Astrocyte of the cerebellum (primary cell): ENCODE measurements around the gene RAD51AP1.

Experiments
- DNase-seq: peaks from one replicate; pipeline ENCODE4 v3.0.0-alpha.2; 2011; ENCODE audit warnings: low read depth
- H3K4me3 ChIP-seq: 2 replicates; pipeline ENCODE4 v1.5.1; 2011; ENCODE audit warnings: mild to moderate bottlenecking, low read depth, low read length, moderate library complexity
- in situ Hi-C: cut with HindIII; loops from 2 replicates; pipeline ENCODE4 v1.10.0; 2017; ENCODE audit warnings: low sequenced_read_pairs
- TF ChIP-seq, protein P1 (sequence below): IDR thresholded peaks from 2 replicates; pipeline ENCODE4 v1.5.1; 2012; ENCODE audit warnings: low read length, low read depth, moderate library complexity, mild to moderate bottlenecking; ENCODE audit errors: missing control alignments

The RAD51AP1 gene

DNA sequence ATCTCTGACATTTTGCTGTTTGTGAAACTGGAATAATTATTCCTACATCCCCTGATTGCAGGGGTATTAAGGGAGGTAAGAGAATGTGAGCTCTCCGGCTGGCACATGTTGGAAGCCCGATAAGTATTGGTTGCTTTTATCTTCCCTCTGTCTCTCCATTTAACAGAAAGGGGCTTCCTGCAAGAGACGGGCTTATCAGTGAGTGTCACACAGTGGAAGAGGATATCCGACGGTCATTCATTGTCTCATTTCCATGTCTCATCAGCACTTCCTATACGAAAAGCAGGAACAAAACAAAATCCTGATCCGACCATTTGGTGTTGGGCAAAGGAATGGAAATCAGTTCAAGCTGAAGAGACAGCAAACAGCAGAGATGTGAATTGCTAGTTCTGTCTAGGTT lies 34.0 kb downstream of the RAD51AP1 start:
- in situ Hi-C loops, result no loop called here
- no peak for DNase-seq
- TF ChIP-seq, protein P1, sequence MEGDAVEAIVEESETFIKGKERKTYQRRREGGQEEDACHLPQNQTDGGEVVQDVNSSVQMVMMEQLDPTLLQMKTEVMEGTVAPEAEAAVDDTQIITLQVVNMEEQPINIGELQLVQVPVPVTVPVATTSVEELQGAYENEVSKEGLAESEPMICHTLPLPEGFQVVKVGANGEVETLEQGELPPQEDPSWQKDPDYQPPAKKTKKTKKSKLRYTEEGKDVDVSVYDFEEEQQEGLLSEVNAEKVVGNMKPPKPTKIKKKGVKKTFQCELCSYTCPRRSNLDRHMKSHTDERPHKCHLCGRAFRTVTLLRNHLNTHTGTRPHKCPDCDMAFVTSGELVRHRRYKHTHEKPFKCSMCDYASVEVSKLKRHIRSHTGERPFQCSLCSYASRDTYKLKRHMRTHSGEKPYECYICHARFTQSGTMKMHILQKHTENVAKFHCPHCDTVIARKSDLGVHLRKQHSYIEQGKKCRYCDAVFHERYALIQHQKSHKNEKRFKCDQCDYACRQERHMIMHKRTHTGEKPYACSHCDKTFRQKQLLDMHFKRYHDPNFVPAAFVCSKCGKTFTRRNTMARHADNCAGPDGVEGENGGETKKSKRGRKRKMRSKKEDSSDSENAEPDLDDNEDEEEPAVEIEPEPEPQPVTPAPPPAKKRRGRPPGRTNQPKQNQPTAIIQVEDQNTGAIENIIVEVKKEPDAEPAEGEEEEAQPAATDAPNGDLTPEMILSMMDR, result no peak
- H3K4me3 ChIP-seq, result no peak overlapping the region

DNA sequence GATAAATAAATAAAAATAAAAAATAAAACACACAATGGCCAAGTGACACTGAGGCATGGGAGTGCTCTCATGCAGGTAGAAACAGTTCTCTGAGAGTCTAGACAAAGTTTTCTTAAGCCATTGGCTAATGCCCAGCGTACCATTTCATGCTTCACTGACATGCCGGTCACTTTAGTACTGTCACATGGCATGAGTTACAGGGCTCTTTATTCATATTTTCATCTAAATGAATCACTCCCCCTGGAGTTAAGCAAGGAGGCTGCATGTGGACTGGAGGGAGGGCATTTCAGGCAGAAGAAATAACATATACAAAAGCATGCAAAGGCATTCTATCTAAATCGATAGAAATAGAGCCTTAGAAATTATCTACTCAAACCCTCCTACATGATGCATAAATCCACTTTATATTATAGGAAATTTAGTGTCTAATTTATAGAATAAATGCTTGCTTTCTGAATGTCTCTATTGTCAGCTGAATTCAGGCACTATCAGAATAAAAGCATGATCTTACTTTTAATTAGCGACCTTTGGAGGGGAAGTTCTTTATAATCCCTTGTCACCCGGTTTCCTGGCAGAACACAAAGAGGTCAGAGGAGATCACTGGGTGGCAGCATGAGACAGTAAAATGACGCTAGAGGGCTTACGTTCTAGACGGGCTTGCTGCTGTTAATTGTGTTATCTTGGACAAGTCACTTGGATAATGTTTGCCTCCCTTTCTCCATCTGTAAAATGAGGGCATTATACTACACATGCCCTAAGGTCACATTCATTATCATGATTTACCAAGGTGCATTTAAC lies 40.8 kb downstream of the RAD51AP1 start:
- DNase-seq, result no peak
- TF ChIP-seq, protein P1, result peak; percentile 35
- no peak overlapping the region for H3K4me3 ChIP-seq
- in situ Hi-C loops, result no loop called here

DNA sequence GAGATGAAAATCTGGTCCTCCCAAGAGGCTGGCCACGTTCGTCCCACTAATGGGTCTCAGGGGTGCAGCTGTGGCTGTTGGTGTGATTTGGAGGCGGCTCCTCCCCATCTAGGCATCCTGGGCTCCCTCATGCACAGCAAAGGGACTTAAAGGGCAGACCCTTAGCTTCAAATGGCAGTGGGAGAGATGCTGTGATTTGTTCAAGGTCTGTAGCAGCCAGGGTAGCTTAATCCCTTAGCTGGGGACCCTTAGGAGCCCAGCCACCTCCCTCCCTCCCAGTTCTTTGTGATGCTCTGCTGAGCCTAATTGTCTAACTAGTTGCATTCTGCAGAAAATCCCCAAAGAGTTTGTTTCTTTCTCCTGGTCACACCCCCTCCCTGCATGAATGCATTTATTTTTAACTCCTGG lies 41.6 kb downstream of the RAD51AP1 start:
- TF ChIP-seq, protein P1, result no peak
- in situ Hi-C loops, result no loop called here
- no peak overlapping the region for H3K4me3 ChIP-seq
- no peak for DNase-seq

DNA sequence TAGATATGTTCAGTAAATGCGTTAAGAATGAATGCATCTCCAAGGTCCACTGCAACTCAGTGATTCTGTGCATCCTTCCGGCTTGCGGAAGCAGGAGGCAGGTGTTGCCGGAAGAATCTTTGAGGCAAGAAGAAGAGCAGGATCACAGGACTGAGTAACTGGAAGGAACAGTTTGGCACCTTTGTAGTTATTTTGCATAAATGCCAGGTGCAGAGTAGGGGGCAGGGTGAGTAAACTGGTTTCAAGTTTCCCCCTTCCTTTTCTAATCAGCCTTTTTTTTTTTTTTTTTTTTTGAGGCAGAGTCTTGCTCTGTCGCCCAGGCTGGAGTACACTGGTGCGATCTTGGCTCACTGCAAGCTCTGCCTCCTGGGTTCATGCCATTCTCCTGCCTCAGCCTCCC lies 45.6 kb downstream of the RAD51AP1 start:
- in situ Hi-C loops, result no loop called here
- TF ChIP-seq, protein P1, result no peak

DNA sequence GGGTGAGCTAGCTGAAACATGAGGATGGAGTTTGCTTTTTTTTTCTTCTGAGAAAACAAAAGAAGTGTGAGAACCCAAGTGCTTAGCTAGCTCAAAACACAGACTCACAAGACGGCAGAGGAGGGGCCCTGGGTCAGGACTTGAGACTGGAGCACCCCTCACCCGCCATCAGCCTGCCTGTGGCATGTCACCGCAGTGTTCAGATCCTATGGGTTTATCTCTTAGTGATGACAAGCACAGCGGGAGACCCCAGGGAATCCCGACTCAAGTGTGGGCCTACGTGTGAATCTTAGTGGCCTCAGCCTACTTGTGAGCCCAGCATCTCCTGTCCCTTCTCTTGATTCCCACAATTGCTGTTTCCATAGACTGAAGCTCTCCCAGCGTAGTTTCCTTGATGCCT lies 46.2 kb downstream of the RAD51AP1 start:
- no peak for DNase-seq
- TF ChIP-seq, protein P1, result no peak
- no peak overlapping the region for H3K4me3 ChIP-seq
- in situ Hi-C loops, result no loop called here

More for the DNA sequence above, 45.6 kb downstream of the RAD51AP1 start:
- no peak for DNase-seq
- H3K4me3 ChIP-seq, result no peak overlapping the region

DNA sequence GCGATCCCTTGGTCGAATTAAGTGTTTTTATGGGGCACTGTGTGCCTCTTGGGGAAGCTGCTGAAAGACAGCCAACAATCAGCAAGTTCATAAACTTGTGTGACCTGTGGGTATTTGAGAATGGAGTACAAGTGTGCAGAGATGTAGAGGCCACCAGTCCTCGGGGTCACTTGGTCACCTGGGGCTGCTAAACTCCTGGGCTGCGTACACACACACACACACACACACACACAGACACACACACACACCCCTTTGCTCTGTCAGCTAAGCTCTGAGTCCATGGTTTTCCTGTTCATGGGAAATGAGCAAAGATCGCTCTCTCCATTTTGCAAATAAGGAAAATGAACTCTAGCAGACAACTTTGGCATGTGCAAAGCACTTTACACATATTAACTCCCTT lies 47.8 kb downstream of the RAD51AP1 start:
- in situ Hi-C loops, result no loop called here
- DNase-seq, result no peak
- H3K4me3 ChIP-seq, result no peak overlapping the region
- TF ChIP-seq, protein P1, result no peak
